IMR-90 (cell line): Measurements from ENCODE around the gene IFIT3.
A peak's percentile ranks its signal among the peaks of the same experiment; 100 is the strongest.

Source experiments
- CTCF ChIP-seq: conservative IDR thresholded peaks from 2 replicates; pipeline ENCODE4 v1.5.1; 2012; ENCODE audit warnings: mild to moderate bottlenecking, low read depth, low read length, improper control_type of control experiment
- ELK1 ChIP-seq: fragments of 150-350 bp; IDR thresholded peaks from 2 replicates; pipeline ENCODE4 v1.6.1; 2016; ENCODE audit warnings: low read depth, mild to moderate bottlenecking, low read length, moderate library complexity, borderline replicate concordance
- MXI1 ChIP-seq: IDR thresholded peaks from 2 replicates; pipeline ENCODE4 v1.6.1; 2012; ENCODE audit warnings: low read depth, mild to moderate bottlenecking, low read length, moderate library complexity, borderline replicate concordance
- POLR2A ChIP-seq: IDR thresholded peaks from 2 replicates; pipeline ENCODE4 v1.6.1; 2012; ENCODE audit warnings: mild to moderate bottlenecking, low read depth, low read length
- RAD21 ChIP-seq: IDR thresholded peaks from 2 replicates; pipeline ENCODE4 v1.6.1; 2012; ENCODE audit warnings: low read length, improper control_type of control experiment
- RFX5 ChIP-seq: IDR thresholded peaks from 2 replicates; pipeline ENCODE4 v1.8.0; 2012; ENCODE audit warnings: low read depth, mild to moderate bottlenecking, low read length, moderate library complexity
- USF2 ChIP-seq: fragments of 150-350 bp; IDR thresholded peaks from 2 replicates; pipeline ENCODE4 v1.6.1; 2017; ENCODE audit warnings: mild to moderate bottlenecking, antibody characterized with exemption, low read length, low read depth

- peak; percentile 22; the same call in 1 of the 2 replicates for TF ChIP-seq USF2
- TF ChIP-seq POLR2A, result no peak
- no peak for TF ChIP-seq CTCF
- TF ChIP-seq ELK1, result no peak
- TF ChIP-seq RAD21, result no peak
- no peak for TF ChIP-seq MXI1
- TF ChIP-seq RFX5, result no peak
Measured at GRCh38 chr10:89327803-89328441, at the start of gene IFIT3.
